Measurements from ENCODE around the gene VAMP3. TPM values are rescaled to one million over a fixed set of nuclear protein-coding genes. Genes with fewer than 3 reads are reported as not detected.

Gene VAMP3
- total and polyA plus RNA-seq, 9 of the 15 experiments (the other 6 are each of a cell fraction or from before 2014, with no cell fraction given): 27.1 to 71.3 (median 47.5) TPM

GRCh38 chr1:7827126-7827955 lies 56.2 kb downstream of the VAMP3 start (continued):
- TF ChIP-seq ZNF407 (IDR thresholded peaks at IDR 0.05; ENCODE audit: low read depth) (no peak), PKNOX1 (IDR thresholded peaks at IDR 0.05) (peak; percentile 58; the same call in 1 of the 2 replicates), PHF8 (IDR thresholded peaks at IDR 0.05; ENCODE audit: borderline replicate concordance, low read length) (peak; percentile 91), ZNF311 (CRISPR knock-in tag; IDR thresholded peaks at IDR 0.05) (no peak), MAFF (IDR thresholded peaks at IDR 0.05; ENCODE audit: low read length) (no peak), GATAD2B (IDR thresholded peaks at IDR 0.05; ENCODE audit: borderline replicate concordance) (no peak), TAF15 (IDR thresholded peaks at IDR 0.05; ENCODE audit: low read depth, low read length) (no peak), SP1 (CRISPR knock-in tag; IDR thresholded peaks at IDR 0.05) (no peak; the same call in 1 of the 2 replicates), MBD2 (IDR thresholded peaks at IDR 0.05; ENCODE audit: borderline replicate concordance, low read depth) (no peak), NFATC3 (IDR thresholded peaks at IDR 0.05) (peak; percentile 68; the same call in 1 of the 2 replicates), RERE (CRISPR knock-in tag; IDR thresholded peaks at IDR 0.05; ENCODE audit: borderline replicate concordance) (no peak), MAZ (CRISPR knock-in tag; conservative IDR thresholded peaks at IDR 0.05 in 1 of 2, IDR thresholded peaks at IDR 0.05 in 1 of 2) (peak; percentile 69 to 91)
